Testis (tissue), 3 donors: Measurements from ENCODE around the gene PLOD2. TPM values are rescaled to one million over a fixed set of nuclear protein-coding genes. Genes with fewer than 3 reads are reported as not detected.

Experiments used
- DNase-seq: peaks from one replicate; pipeline ENCODE4 v3.0.0-alpha.2; 2019
- H3K27ac ChIP-seq, 2 donors: fragments of 200-600 bp; sonication (generic); one replicate each; pipeline ENCODE4 v1.5.1; 2019
- H3K27me3 ChIP-seq: fragments of 200-600 bp; sonication (generic); one replicate; pipeline ENCODE4 v1.5.1; 2019
- H3K36me3 ChIP-seq: fragments of 200-600 bp; sonication (generic); one replicate; pipeline ENCODE4 v1.5.1; 2017; ENCODE audit warnings: low read depth; ENCODE audit errors: missing control alignments
- H3K4me1 ChIP-seq: fragments of 200-600 bp; sonication (generic); one replicate; pipeline ENCODE4 v1.5.1; 2019
- H3K4me3 ChIP-seq, 2 donors: fragments of 200-600 bp; sonication (generic); one replicate each; pipeline ENCODE4 v1.5.1; 2017 to 2019
- H3K9me3 ChIP-seq: fragments of 200-600 bp; sonication (generic); one replicate; pipeline ENCODE4 v1.5.1; 2017
- POLR2A ChIP-seq: fragments of 450-650 bp; IDR thresholded peaks from one replicate; pipeline ENCODE4 v1.6.1; 2017; ENCODE audit warnings: antibody characterized with exemption, mild to moderate bottlenecking, moderate library complexity
- WGBS, 2 donors: methylation state at CpG; one replicate each; pipeline ENCODE4 v1.1.5; 2018; 5-methylcytosine and 5-hydroxymethylcytosine counted together
- intact Hi-C: fragments of 100-400 bp; cut with DNase I; formaldehyde crosslinking; loops from one replicate; pipeline ENCODE4 v1.15.1; 2023; ENCODE audit warnings: low total_unique reads
- polyA plus RNA-seq: library from polyadenylated mRNA; stranded (reverse); fragments of 350-450 nt; fragmentation: Illumina TruSeq; extraction: RNeasy Lipid Tissue Mini Kit (QIAGEN cat#74804); gene quantifications from one replicate; pipeline ENCODE4 v1.2.3, GENCODE V29; 2014; ENCODE audit warnings: low read depth, low replicate concordance; ENCODE audit not compliant: insufficient read depth
- total RNA-seq, 2 donors: library from RNA; depleted of rRNA; stranded (reverse); fragments of >200 nt; gene quantifications; one replicate each; pipeline ENCODE4 v1.2.3, GENCODE V29; 2016
- TF ChIP-seq, protein P1 (sequence below), 3 experiments: fragments of 450-650 bp in 2 of 3; fragments of 200-600 bp in 1 of 3; sonication (generic) in 1 of 3; IDR thresholded peaks; one replicate each; pipeline ENCODE4 v1.5.1; 2016 to 2019; ENCODE audit warnings: antibody characterized with exemption in 3 of 3, mild to moderate bottlenecking in 2 of 3, moderate library complexity in 1 of 3

Gene PLOD2
- total and polyA plus RNA-seq, 3 donors from 2014 or later: 9.9 to 20.9 (median 13.4) TPM

DNA sequence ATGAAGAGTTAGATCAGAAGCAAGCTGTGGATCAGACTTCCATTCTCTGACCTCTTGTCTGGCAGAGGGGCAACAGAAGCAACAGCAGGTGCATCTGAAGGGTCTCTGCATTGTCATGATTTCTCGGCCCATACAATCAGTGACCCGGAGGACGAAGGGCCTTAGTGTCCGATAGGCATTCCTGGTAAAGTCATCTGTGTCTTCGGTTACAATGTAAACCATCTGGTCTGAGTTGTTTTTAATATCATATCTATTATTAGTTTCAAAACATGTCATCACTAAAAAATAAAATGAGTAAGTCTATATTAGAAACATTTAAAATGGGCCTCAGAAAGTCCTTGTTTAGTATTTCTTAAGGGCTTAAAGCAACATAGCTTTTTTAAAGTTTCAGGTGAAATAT is 38.8 kb upstream of the PLOD2 start:
- Histone ChIP-seq H3K4me3 (no peak overlapping the region), H3K27ac (no peak overlapping the region), H3K36me3 (no peaks in the 10 kb centered on the region), H3K4me1 (no peaks in the 10 kb centered on the region), H3K9me3 (no peaks in the 10 kb centered on the region), H3K27me3 (no peaks in the 10 kb centered on the region)
- 91 to 92% methylated on average over 5 of the region's 5 CpGs for WGBS, 2 donors
- TF ChIP-seq, protein P1, sequence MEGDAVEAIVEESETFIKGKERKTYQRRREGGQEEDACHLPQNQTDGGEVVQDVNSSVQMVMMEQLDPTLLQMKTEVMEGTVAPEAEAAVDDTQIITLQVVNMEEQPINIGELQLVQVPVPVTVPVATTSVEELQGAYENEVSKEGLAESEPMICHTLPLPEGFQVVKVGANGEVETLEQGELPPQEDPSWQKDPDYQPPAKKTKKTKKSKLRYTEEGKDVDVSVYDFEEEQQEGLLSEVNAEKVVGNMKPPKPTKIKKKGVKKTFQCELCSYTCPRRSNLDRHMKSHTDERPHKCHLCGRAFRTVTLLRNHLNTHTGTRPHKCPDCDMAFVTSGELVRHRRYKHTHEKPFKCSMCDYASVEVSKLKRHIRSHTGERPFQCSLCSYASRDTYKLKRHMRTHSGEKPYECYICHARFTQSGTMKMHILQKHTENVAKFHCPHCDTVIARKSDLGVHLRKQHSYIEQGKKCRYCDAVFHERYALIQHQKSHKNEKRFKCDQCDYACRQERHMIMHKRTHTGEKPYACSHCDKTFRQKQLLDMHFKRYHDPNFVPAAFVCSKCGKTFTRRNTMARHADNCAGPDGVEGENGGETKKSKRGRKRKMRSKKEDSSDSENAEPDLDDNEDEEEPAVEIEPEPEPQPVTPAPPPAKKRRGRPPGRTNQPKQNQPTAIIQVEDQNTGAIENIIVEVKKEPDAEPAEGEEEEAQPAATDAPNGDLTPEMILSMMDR (IDR thresholded peaks at IDR 0.05): no peak
- TF ChIP-seq POLR2A: no peak
- intact Hi-C loops: no loop called here
- DNase-seq: no peak

- DNase-seq: no peak
- no peaks in the 10 kb centered on the region for H3K4me1 ChIP-seq
- no peak overlapping the region for H3K27ac ChIP-seq
- 90% methylated on average over 2 of the region's 2 CpGs for WGBS, 2 donors
- intact Hi-C loops: no loop called here
- no peak for TF ChIP-seq POLR2A
- TF ChIP-seq, protein P1 (IDR thresholded peaks at IDR 0.05): no peak
- H3K36me3 ChIP-seq: no peaks in the 10 kb centered on the region
- H3K4me3 ChIP-seq: no peak overlapping the region
- H3K27me3 ChIP-seq: no peaks in the 10 kb centered on the region
- H3K9me3 ChIP-seq: no peaks in the 10 kb centered on the region
Measured at GRCh38 chr3:146196789-146197188, 35.8 kb upstream of the PLOD2 start.

- Histone ChIP-seq H3K9me3 (no peaks in the 10 kb centered on the region), H3K4me1 (no peaks in the 10 kb centered on the region), H3K4me3 (no peak overlapping the region), H3K27ac (no peak overlapping the region), H3K27me3 (no peaks in the 10 kb centered on the region), H3K36me3 (no peaks in the 10 kb centered on the region)
- intact Hi-C loops: no loop called here
- DNase-seq: no peak
- TF ChIP-seq, protein P1 (IDR thresholded peaks at IDR 0.05): no peak
- no peak for TF ChIP-seq POLR2A
- WGBS, 2 donors: 50 to 55% methylated on average over 4 of the region's 4 CpGs
Measured at GRCh38 chr3:146195605-146196004, 34.6 kb upstream of the PLOD2 start.

DNA sequence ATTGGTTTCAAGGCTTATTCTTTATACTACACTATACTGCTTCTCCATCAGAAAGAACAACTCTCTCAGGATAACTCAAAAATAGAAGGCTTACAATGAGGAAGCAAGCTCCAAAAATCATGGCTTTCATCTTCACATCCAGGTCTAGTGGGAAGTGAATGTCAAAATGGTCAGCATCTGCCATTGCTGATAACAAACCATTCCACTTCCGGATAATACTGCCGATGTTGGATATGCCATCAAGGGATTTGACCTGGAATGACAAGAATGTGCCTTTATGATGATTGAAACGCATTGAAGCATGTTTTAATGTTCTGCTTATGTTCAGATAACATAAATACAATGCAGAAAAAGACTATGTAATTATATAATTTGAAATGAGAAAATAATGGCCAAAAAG is 34.0 kb upstream of the PLOD2 start:
- H3K27ac ChIP-seq: no peak overlapping the region
- no peak for TF ChIP-seq POLR2A
- TF ChIP-seq, protein P1 (IDR thresholded peaks at IDR 0.05): no peak
- H3K4me3 ChIP-seq: no peak overlapping the region
- H3K36me3 ChIP-seq: no peaks in the 10 kb centered on the region
- WGBS, 2 donors: 76 to 79% methylated on average over 3 of the region's 3 CpGs
- no peak for DNase-seq
- H3K4me1 ChIP-seq: no peaks in the 10 kb centered on the region
- no peaks in the 10 kb centered on the region for H3K27me3 ChIP-seq
- intact Hi-C loops: no loop called here
- H3K9me3 ChIP-seq: no peaks in the 10 kb centered on the region

DNA sequence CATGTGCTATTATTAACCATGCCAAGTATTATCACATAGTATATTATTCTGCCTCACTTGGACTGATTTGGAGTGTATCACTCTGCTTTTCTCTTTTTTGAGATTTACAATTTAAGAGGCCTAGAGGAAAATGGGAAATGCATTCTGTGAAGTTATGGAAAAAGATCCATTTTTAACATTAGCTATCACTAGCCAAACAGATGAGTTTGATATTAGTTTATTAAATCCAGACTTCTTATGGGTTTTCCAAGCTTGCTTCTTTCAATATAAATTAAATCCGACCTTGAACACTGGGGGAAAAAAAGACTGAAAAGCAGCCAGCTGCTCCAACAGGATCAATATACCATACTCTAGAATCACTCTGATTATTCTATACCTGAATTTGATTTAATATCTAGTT is 30.1 kb upstream of the PLOD2 start:
- intact Hi-C loops: no loop called here
- no peaks in the 10 kb centered on the region for H3K27me3 ChIP-seq
- no peak overlapping the region for H3K27ac ChIP-seq
- 81 to 82% methylated on average over 1 of the region's 1 CpG for WGBS, 2 donors
- no peaks in the 10 kb centered on the region for H3K36me3 ChIP-seq
- DNase-seq: no peak
- no peak for TF ChIP-seq POLR2A
- TF ChIP-seq, protein P1 (IDR thresholded peaks at IDR 0.05): no peak
- H3K9me3 ChIP-seq: no peaks in the 10 kb centered on the region
- H3K4me1 ChIP-seq: no peaks in the 10 kb centered on the region
- H3K4me3 ChIP-seq: no peak overlapping the region
